Measurements from ENCODE around the gene DNAJC6.
"Not testable (repeated sequence)": the region's sequence is repeated elsewhere in the genome, so short reads cannot be mapped to it uniquely, and the experiment has no call there.

DNAJC6 gene

GRCh38 chr1:65372557-65372956, 63.2 kb downstream of the DNAJC6 start:
- Histone ChIP-seq H3K9ac (ENCODE audit: low read length) (no peak overlapping the region), H3K9me3 (ENCODE audit: insufficient read depth, low read length) (no peaks in the 10 kb centered on the region), H3K27me3 (ENCODE audit: low read length) (no peaks in the 10 kb centered on the region), H3K79me2 (ENCODE audit: insufficient read depth, low read length) (no peaks in the 10 kb centered on the region), H3K4me3 (ENCODE audit: insufficient read depth, low read length, poor library complexity, severe bottlenecking) (no peak overlapping the region), H3K27ac (ENCODE audit: low read depth, low read length) (no peak overlapping the region), H2AFZ (ENCODE audit: low read depth, low read length, severe bottlenecking) (no peak overlapping the region), H3K9me2 (replicated peaks; ENCODE audit: insufficient read depth, low read length) (no peaks in the 10 kb centered on the region), H3K4me2 (ENCODE audit: low read depth, low read length, poor library complexity, severe bottlenecking) (no peak overlapping the region), H3K36me3 (ENCODE audit: low read length) (no peaks in the 10 kb centered on the region), H3F3A (ENCODE audit: insufficient read depth) (no peaks in the 10 kb centered on the region), H4K20me1 (ENCODE audit: low read depth, low read length) (no peaks in the 10 kb centered on the region)
- TF ChIP-seq, protein P1, sequence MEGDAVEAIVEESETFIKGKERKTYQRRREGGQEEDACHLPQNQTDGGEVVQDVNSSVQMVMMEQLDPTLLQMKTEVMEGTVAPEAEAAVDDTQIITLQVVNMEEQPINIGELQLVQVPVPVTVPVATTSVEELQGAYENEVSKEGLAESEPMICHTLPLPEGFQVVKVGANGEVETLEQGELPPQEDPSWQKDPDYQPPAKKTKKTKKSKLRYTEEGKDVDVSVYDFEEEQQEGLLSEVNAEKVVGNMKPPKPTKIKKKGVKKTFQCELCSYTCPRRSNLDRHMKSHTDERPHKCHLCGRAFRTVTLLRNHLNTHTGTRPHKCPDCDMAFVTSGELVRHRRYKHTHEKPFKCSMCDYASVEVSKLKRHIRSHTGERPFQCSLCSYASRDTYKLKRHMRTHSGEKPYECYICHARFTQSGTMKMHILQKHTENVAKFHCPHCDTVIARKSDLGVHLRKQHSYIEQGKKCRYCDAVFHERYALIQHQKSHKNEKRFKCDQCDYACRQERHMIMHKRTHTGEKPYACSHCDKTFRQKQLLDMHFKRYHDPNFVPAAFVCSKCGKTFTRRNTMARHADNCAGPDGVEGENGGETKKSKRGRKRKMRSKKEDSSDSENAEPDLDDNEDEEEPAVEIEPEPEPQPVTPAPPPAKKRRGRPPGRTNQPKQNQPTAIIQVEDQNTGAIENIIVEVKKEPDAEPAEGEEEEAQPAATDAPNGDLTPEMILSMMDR (IDR thresholded peaks at IDR 0.05; ENCODE audit: insufficient read depth, low read length, poor library complexity, severe bottlenecking), result no peak
- no peak for TF ChIP-seq EZH2phosphoT487 (conservative IDR thresholded peaks at IDR 0.05; ENCODE audit: low read length)

- H4K20me1 ChIP-seq (ENCODE audit: low read depth, low read length), result no peaks in the 10 kb centered on the region
- H3K27me3 ChIP-seq (ENCODE audit: low read length), result no peaks in the 10 kb centered on the region
- H3K9me3 ChIP-seq (ENCODE audit: insufficient read depth, low read length), result no peaks in the 10 kb centered on the region
- H2AFZ ChIP-seq (ENCODE audit: low read depth, low read length, severe bottlenecking), result no peak overlapping the region
- TF ChIP-seq EZH2phosphoT487 (conservative IDR thresholded peaks at IDR 0.05; ENCODE audit: low read length), result no peak
- TF ChIP-seq, protein P1 (IDR thresholded peaks at IDR 0.05; ENCODE audit: insufficient read depth, low read length, poor library complexity, severe bottlenecking), result no peak
- H3K79me2 ChIP-seq (ENCODE audit: insufficient read depth, low read length), result no peaks in the 10 kb centered on the region
- H3K9me2 ChIP-seq (replicated peaks; ENCODE audit: insufficient read depth, low read length), result no peaks in the 10 kb centered on the region
- H3K4me2 ChIP-seq (ENCODE audit: low read depth, low read length, poor library complexity, severe bottlenecking), result no peak overlapping the region
- H3K9ac ChIP-seq (ENCODE audit: low read length), result no peak overlapping the region
- no peaks in the 10 kb centered on the region for H3K36me3 ChIP-seq (ENCODE audit: low read length)
- H3K27ac ChIP-seq (ENCODE audit: low read depth, low read length), result no peak overlapping the region
- H3K4me3 ChIP-seq (ENCODE audit: insufficient read depth, low read length, poor library complexity, severe bottlenecking), result no peak overlapping the region
- H3F3A ChIP-seq (ENCODE audit: insufficient read depth), result no peaks in the 10 kb centered on the region
Observed at GRCh38 chr1:65377496-65378246, 68.3 kb downstream of the DNAJC6 start.

GRCh38 chr1:65378247-65378946, 69.1 kb downstream of the DNAJC6 start:
- no peaks in the 10 kb centered on the region for H3F3A ChIP-seq (ENCODE audit: insufficient read depth)
- H3K9me2 ChIP-seq (replicated peaks; ENCODE audit: insufficient read depth, low read length), result no peaks in the 10 kb centered on the region
- H3K4me3 ChIP-seq (ENCODE audit: insufficient read depth, low read length, poor library complexity, severe bottlenecking), result no peak overlapping the region
- H3K79me2 ChIP-seq (ENCODE audit: insufficient read depth, low read length), result no peaks in the 10 kb centered on the region
- no peaks in the 10 kb centered on the region for H3K27me3 ChIP-seq (ENCODE audit: low read length)
- no peaks in the 10 kb centered on the region for H3K36me3 ChIP-seq (ENCODE audit: low read length)
- H4K20me1 ChIP-seq (ENCODE audit: low read depth, low read length), result no peaks in the 10 kb centered on the region
- H3K9me3 ChIP-seq (ENCODE audit: insufficient read depth, low read length), result no peaks in the 10 kb centered on the region
- TF ChIP-seq, protein P1 (IDR thresholded peaks at IDR 0.05; ENCODE audit: insufficient read depth, low read length, poor library complexity, severe bottlenecking), result no peak
- no peak for TF ChIP-seq EZH2phosphoT487 (conservative IDR thresholded peaks at IDR 0.05; ENCODE audit: low read length)
- H3K4me2 ChIP-seq (ENCODE audit: low read depth, low read length, poor library complexity, severe bottlenecking), result no peak overlapping the region
- no peak overlapping the region for H2AFZ ChIP-seq (ENCODE audit: low read depth, low read length, severe bottlenecking)
- H3K27ac ChIP-seq (ENCODE audit: low read depth, low read length), result no peak overlapping the region
- H3K9ac ChIP-seq (ENCODE audit: low read length), result no peak overlapping the region

DNA sequence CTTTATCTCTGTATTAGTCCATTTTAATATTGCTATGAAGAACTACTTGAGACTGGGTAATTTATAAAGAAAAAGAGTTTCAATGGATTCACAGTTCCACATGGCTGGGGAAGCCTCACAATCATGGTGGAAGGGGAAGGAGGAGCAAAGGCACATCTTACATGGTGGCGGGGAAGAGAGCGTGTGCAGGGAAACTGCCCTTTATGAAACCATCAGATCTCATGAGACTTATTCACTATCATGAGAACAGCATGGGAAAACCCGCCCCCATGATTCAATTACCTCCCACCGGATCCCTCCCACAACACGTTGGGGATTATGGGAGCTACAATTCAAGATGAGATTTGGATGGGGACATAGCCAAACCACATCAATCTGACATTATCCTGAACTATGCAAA, 75.1 kb downstream of the DNAJC6 start:
- H2AFZ ChIP-seq (ENCODE audit: low read depth, low read length, severe bottlenecking); H3K27me3 ChIP-seq (ENCODE audit: low read length); H3K36me3 ChIP-seq (ENCODE audit: low read length); H3K79me2 ChIP-seq (ENCODE audit: insufficient read depth, low read length); H3K9me2 ChIP-seq (replicated peaks; ENCODE audit: insufficient read depth, low read length); H3K4me3 ChIP-seq (ENCODE audit: insufficient read depth, low read length, poor library complexity, severe bottlenecking); H3K9me3 ChIP-seq (ENCODE audit: insufficient read depth, low read length); H3K9ac ChIP-seq (ENCODE audit: low read length); H3K27ac ChIP-seq (ENCODE audit: low read depth, low read length); H3K4me2 ChIP-seq (ENCODE audit: low read depth, low read length, poor library complexity, severe bottlenecking); H3F3A ChIP-seq (ENCODE audit: insufficient read depth); H4K20me1 ChIP-seq (ENCODE audit: low read depth, low read length): not testable (repeated sequence)
